Mucosa of stomach (tissue), 1 donor: Measurements from ENCODE around the gene MACROD2.

Experiments used
- H3K27me3 ChIP-seq: one replicate; pipeline ENCODE4 v1.7.0; 2013; ENCODE audit warnings: mild to moderate bottlenecking, low read length; ENCODE audit not compliant: control insufficient read depth, insufficient read depth
- H3K36me3 ChIP-seq: one replicate; pipeline ENCODE4 v1.7.0; 2013; ENCODE audit warnings: low read length; ENCODE audit not compliant: control insufficient read depth, insufficient read depth
- H3K4me1 ChIP-seq: one replicate; pipeline ENCODE4 v1.7.0; 2013; ENCODE audit warnings: mild to moderate bottlenecking, low read length; ENCODE audit not compliant: control insufficient read depth, insufficient read depth
- H3K4me3 ChIP-seq: one replicate; pipeline ENCODE4 v1.7.0; 2013; ENCODE audit warnings: low read length
- H3K9ac ChIP-seq: one replicate; pipeline ENCODE4 v1.7.0; 2013; ENCODE audit warnings: mild to moderate bottlenecking, low read length, moderate library complexity
- H3K9me3 ChIP-seq: one replicate; pipeline ENCODE4 v1.7.0; 2013; ENCODE audit warnings: mild to moderate bottlenecking, low read length, moderate library complexity; ENCODE audit not compliant: control insufficient read depth
- donor health status: Pancreatic carcinoma.

The MACROD2 gene

DNA sequence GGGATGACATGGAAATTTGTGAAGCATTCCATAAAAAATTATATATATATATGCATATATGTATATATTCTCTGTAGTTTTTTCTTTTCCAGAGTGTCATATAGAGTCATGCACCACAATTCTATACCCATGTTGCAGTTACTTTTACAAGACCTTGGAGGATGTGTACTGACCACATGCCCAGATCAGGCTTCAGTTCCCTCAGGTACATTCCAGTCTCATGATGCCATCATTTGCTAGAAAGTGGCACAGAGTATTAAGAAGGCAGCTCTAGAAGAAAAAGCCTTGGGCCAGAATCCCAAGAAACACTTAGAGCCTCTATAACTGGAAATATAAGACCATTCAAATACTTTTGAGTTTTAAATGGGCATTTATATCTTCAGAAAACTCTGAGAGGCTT is 1027.6 kb downstream of the MACROD2 start:
- no peaks in the 10 kb centered on the region for H3K27me3 ChIP-seq
- H3K4me1 ChIP-seq: no peaks in the 10 kb centered on the region
- H3K4me3 ChIP-seq: no peak overlapping the region
- H3K36me3 ChIP-seq: no peaks in the 10 kb centered on the region
- H3K9me3 ChIP-seq: no peaks in the 10 kb centered on the region
- no peak overlapping the region for H3K9ac ChIP-seq

DNA sequence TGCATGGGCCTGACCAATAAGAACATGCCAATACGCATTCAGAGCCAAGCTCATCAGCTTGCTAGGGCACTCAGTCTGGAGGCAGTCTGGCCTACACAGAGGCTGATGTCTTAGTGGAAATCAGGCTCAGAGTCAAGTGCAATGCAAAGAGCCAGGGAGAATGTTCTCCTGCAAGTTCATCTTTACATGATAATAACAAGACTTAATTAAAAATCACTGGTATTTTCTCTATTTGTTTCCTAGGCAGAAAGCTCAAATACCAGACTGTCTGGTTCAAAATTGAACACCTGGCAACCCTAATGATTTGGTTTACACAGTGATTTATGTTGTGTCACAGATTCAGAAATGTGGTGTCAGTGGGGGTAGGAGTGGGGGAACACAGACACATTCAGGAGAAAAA is 1031.4 kb downstream of the MACROD2 start:
- Histone ChIP-seq H3K4me3 (no peak overlapping the region), H3K9me3 (no peaks in the 10 kb centered on the region), H3K36me3 (no peaks in the 10 kb centered on the region), H3K27me3 (no peaks in the 10 kb centered on the region), H3K4me1 (no peaks in the 10 kb centered on the region), H3K9ac (no peak overlapping the region)

DNA sequence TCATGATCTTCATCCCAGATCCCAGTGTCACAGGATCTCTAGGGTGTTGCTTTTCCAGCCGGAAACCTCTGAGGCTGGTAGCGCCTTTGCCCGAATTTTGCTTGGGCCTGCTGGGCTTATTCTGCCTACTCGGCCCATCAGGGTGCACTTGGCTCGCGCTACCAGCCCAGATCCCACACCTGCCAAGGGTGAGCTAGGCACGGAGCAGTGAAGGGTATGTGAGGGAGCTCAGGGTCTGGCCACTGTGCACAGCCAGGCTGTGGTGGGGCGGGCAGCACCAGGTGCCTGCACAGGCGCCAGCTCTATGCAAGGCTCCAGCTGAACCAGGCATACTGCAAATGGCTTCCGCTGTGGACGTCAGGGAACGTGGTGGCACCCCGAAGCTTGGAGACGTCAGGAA is 1035.5 kb downstream of the MACROD2 start:
- H3K9ac ChIP-seq: no peak overlapping the region
- no peaks in the 10 kb centered on the region for H3K4me1 ChIP-seq
- H3K9me3 ChIP-seq: no peaks in the 10 kb centered on the region
- no peak overlapping the region for H3K4me3 ChIP-seq
- no peaks in the 10 kb centered on the region for H3K27me3 ChIP-seq
- no peaks in the 10 kb centered on the region for H3K36me3 ChIP-seq

DNA sequence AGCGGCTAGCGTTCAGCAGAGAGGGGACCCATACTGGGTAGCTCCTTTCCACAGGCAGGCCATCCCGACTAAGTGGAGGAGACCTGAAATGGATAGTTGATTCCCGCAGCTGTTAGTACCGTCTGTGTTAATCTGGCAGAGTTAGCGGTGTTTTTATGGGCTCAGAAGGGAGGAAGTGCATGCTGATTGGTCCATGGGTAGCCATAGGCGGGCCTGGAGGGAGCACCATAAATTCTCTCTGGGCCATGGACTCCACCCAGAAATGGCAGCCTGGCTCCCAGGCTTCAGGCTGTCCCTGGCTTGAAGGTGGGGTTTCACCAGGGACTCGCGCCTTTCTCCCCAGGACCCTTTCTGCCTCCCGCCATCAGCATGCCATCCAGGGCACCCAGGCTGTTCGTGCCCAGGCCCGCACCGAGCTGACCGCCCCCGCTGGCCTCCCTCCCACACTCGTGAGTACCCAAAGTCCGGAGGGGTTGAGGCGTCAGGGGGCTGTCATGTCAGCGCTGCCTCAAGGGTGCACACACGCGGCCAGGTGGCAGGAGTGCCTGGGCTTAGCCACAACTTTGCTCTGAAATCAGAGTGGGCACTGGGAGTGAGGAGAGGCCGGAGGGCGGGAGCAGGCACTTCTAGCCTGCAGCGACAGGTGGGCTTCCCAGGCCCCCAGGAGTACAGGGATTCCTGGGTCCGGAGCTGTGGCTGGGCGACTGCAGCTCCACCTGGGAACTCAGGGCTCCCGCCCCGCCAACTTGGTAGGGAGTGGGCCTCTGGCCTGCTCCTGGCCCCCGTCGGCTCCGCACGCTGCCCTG is 1036.4 kb downstream of the MACROD2 start:
- Histone ChIP-seq H3K4me1 (no peaks in the 10 kb centered on the region), H3K27me3 (no peaks in the 10 kb centered on the region), H3K36me3 (no peaks in the 10 kb centered on the region), H3K4me3 (no peak overlapping the region), H3K9me3 (no peaks in the 10 kb centered on the region), H3K9ac (no peak overlapping the region)

DNA sequence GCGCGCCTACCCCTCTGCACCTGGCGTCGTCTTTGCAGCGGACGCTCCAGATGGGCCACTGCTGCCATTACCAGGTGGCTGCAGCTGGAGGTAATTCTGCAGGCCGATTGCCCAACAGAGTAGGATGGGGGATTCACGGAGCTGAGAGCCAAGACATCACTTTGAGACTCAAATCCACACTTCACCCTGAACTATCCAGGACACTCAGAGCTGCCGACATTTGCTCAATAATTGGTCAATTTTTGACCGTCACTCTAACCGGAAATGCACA is 1037.0 kb downstream of the MACROD2 start:
- Histone ChIP-seq H3K9ac (no peak overlapping the region), H3K27me3 (no peaks in the 10 kb centered on the region), H3K4me3 (no peak overlapping the region), H3K4me1 (no peaks in the 10 kb centered on the region), H3K9me3 (no peaks in the 10 kb centered on the region), H3K36me3 (no peaks in the 10 kb centered on the region)

DNA sequence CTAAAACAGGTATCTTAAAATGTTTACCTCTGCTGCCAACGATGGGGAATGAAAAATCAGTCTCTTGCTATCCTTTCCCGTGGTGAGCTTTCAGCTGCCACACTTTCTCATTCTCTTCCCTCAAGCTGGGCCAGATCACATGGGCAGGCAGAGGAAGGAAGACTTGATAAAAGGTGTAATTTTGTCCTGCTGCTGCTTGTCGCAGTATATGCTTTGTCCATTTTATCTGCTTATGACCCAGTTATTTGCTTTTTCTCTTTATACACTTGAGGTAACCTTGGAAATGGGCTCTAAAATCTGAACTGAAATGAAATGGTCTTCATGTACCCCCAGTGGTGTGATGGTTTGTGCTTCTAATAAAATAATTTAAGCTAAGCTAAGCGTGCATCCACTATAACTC is 1038.0 kb downstream of the MACROD2 start:
- no peak overlapping the region for H3K4me3 ChIP-seq
- H3K9me3 ChIP-seq: no peaks in the 10 kb centered on the region
- no peaks in the 10 kb centered on the region for H3K27me3 ChIP-seq
- H3K9ac ChIP-seq: no peak overlapping the region
- H3K4me1 ChIP-seq: no peaks in the 10 kb centered on the region
- H3K36me3 ChIP-seq: no peaks in the 10 kb centered on the region

DNA sequence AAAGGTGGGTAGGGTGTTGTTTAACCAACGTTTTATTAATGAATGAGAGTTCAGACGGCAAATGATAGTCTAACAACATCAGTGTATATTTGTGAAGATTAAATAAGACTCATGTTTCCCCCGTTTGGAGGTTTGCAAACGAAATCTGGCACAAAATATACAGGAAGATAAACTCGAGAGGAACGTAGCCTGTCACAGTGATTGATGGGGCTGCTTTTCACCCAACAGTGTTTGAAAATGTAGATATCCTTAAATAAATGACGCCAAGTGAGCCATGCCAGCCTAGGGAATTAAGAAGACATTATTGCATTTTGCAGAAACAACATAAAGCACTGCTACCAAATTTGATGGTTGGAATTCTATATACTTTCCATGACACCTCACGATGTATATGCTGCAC is 1038.6 kb downstream of the MACROD2 start:
- Histone ChIP-seq H3K36me3 (no peaks in the 10 kb centered on the region), H3K27me3 (no peaks in the 10 kb centered on the region), H3K9ac (no peak overlapping the region), H3K9me3 (no peaks in the 10 kb centered on the region), H3K4me1 (no peaks in the 10 kb centered on the region), H3K4me3 (no peak overlapping the region)

DNA sequence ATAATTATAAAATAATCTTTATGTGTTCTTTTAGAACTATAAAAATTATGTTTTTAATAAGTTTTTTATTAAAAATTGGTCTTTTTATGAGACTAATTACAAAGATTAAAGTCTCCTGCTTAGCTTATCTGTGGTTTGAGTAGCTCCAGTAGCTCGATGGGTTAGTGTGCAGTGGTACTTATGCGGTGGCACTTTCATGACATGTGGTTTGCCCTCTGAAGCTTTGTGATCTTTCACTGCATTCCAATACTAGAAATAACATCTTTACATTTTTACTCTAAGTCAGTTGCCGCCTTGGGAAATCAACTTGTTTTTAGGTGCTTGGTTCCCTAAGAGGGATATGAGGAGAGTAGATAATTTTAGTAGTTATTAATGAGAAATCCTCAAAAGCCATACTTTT is 1041.6 kb downstream of the MACROD2 start:
- Histone ChIP-seq H3K4me1 (no peaks in the 10 kb centered on the region), H3K36me3 (no peaks in the 10 kb centered on the region), H3K27me3 (no peaks in the 10 kb centered on the region), H3K9ac (no peak overlapping the region), H3K4me3 (no peak overlapping the region), H3K9me3 (no peaks in the 10 kb centered on the region)

DNA sequence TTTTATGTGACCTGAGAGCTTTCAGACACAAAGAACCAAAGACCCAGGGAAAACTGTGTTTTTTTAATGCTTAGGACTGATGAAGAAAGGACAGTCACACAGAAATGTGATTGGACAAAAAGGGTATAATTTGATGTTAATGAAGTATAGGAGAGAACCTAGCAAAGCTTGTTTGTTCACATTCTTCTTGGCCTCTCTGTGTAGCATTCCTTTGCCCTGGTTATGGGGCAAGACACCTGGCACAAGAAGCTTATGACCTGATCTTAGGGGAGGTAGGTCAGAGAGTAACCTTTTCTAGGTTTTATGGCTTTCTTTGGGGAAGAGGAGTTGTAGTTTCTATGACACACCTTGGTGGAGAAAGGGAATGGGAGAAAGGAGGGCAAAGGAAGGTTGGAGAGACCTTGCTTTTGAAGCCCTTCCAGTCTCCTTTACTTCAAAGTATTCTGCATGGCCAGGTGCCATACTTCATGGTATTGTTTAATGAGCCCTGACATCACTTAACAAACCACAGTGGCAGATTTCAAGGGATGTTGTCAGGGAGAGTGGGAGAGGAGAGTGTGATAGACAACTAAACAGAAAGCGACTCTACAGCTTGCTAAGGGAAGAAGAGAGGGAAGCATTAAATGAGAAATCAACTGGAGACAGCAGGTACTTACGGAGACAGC is 1043.9 kb downstream of the MACROD2 start:
- Histone ChIP-seq H3K27me3 (no peaks in the 10 kb centered on the region), H3K9ac (no peak overlapping the region), H3K4me1 (no peaks in the 10 kb centered on the region), H3K9me3 (no peaks in the 10 kb centered on the region), H3K36me3 (no peaks in the 10 kb centered on the region), H3K4me3 (no peak overlapping the region)

DNA sequence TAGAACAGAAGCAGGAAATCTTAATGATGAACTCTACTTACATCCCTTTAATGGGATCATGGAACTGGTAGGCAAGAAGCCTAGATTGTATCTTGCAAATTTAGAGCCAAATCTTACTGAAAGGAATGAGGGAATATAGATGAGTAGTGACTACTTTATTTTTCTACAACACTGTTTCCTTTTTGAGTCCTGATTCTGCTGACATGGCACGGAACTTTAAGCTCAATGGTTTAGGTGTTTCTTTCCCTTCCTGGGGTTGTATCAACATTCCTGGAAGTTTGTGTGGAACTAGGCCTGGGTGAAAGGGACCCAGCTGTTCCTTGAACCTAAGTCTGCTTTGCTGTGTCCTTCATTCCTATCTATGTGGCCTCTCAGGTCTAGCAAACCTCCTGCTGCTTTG is 1047.4 kb downstream of the MACROD2 start:
- no peaks in the 10 kb centered on the region for H3K9me3 ChIP-seq
- H3K27me3 ChIP-seq: no peaks in the 10 kb centered on the region
- H3K36me3 ChIP-seq: no peaks in the 10 kb centered on the region
- peaks cover 3% of the 10 kb centered on the region for H3K4me1 ChIP-seq
- no peak overlapping the region for H3K9ac ChIP-seq
- no peak overlapping the region for H3K4me3 ChIP-seq

DNA sequence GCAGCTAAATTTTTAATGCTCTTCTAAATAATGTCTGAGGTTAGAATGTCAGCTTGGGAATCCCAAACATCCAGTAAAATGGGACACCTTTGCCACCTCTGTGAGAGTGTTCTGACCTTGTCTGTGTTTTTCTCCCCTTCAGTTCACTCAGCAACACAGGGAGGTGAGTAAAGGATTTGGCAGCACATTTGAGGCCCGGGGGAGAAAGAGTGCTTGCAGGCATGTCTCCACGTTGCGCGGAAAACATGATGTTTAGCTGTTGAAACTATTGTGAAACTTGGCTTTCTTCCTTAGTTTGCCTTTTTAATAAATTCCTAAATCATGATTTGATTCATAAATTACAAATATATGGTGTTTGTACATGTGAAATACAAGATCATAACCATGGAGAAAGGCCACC is 1049.9 kb downstream of the MACROD2 start:
- Histone ChIP-seq H3K9ac (no peak overlapping the region), H3K36me3 (no peaks in the 10 kb centered on the region), H3K27me3 (no peaks in the 10 kb centered on the region), H3K4me1 (peaks cover 3% of the 10 kb centered on the region), H3K4me3 (no peak overlapping the region), H3K9me3 (no peaks in the 10 kb centered on the region)

DNA sequence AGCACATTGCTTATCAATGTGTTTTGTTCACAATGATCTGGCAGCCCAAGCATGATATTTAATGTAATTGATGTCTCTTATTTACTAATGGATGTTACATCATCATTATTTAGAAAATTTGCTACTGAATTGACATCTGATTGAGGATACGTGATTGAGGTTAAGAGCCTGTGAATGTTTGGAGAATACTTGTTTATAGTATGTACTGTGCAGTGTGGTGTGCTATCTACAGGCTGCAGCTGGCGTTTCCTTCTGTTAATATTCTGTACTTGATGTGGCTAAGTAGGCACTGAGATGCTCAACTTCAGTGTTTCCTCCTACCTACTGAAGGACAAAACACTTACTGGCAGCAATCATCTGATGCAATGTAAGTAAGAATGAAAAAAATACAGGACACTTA is 1051.7 kb downstream of the MACROD2 start:
- Histone ChIP-seq H3K9ac (no peak overlapping the region), H3K36me3 (no peaks in the 10 kb centered on the region), H3K27me3 (no peaks in the 10 kb centered on the region), H3K4me3 (no peak overlapping the region), H3K9me3 (no peaks in the 10 kb centered on the region), H3K4me1 (peaks cover 3% of the 10 kb centered on the region)
